Liver (tissue), 9 donors: ENCODE data around the gene GIT2. TPM values are rescaled to one million over a fixed set of nuclear protein-coding genes. Genes with fewer than 3 reads are reported as not detected.

Experiments used
- DNase-seq: peaks from one replicate; pipeline ENCODE4 v3.0.0-alpha.2; 2017; ENCODE audit warnings: low spot score
- H3K27ac ChIP-seq, 2 donors: one replicate each; pipeline ENCODE4 v1.7.0; 2013; ENCODE audit warnings: inconsistent platforms in 2 of 2, low read length in 2 of 2, control low read depth in 1 of 2, low read depth in 1 of 2, mild to moderate bottlenecking in 1 of 2
- H3K27me3 ChIP-seq, 4 donors: one replicate each; pipeline versions ENCODE4 v1.6.1 to v1.7.0; 2013; ENCODE audit warnings: low read length in 3 of 4, inconsistent platforms in 1 of 4, mild to moderate bottlenecking in 1 of 4, moderate library complexity in 1 of 4; ENCODE audit not compliant: control insufficient read depth in 4 of 4, insufficient read depth in 4 of 4
- H3K36me3 ChIP-seq, 4 donors: one replicate each; pipeline versions ENCODE4 v1.6.1 to v1.7.0; 2013; ENCODE audit warnings: low read length in 3 of 4, mild to moderate bottlenecking in 3 of 4, low read depth in 1 of 4, moderate library complexity in 1 of 4; ENCODE audit not compliant: control insufficient read depth in 4 of 4, insufficient read depth in 3 of 4
- H3K4me1 ChIP-seq, 4 donors: one replicate each; pipeline versions ENCODE4 v1.6.1 to v1.7.0; 2013; ENCODE audit warnings: low read length in 3 of 4, mild to moderate bottlenecking in 3 of 4, moderate library complexity in 1 of 4; ENCODE audit not compliant: control insufficient read depth in 4 of 4, insufficient read depth in 4 of 4
- H3K4me3 ChIP-seq, 3 donors: one replicate each; pipeline versions ENCODE4 v1.6.1 to v1.7.0; 2013; ENCODE audit warnings: low read length in 3 of 3, control low read depth in 1 of 3, low read depth in 1 of 3, mild to moderate bottlenecking in 1 of 3
- H3K9ac ChIP-seq, 2 donors: one replicate each; pipeline ENCODE4 v1.7.0; 2013; ENCODE audit warnings: low read length in 2 of 2, mild to moderate bottlenecking in 2 of 2, moderate library complexity in 2 of 2, control low read depth in 1 of 2, low read depth in 1 of 2
- H3K9me3 ChIP-seq, 4 donors: one replicate each; pipeline versions ENCODE4 v1.6.1 to v1.7.0; 2013; ENCODE audit warnings: low read length in 3 of 4; ENCODE audit not compliant: control insufficient read depth in 4 of 4
- EGR1 ChIP-seq, 2 donors: IDR thresholded peaks; 2 replicates each; pipeline ENCODE4 v1.6.1; 2016 to 2018; ENCODE audit warnings: antibody characterized with exemption in 2 of 2, low read depth in 2 of 2
- FOXA1 ChIP-seq: IDR thresholded peaks from 2 replicates; pipeline ENCODE4 v1.6.1; 2016; ENCODE audit warnings: antibody characterized with exemption
- FOXA2 ChIP-seq: IDR thresholded peaks from 2 replicates; pipeline ENCODE4 v1.6.1; 2016; ENCODE audit warnings: antibody characterized with exemption
- GABPA ChIP-seq, 2 donors: IDR thresholded peaks in 1 of 2; conservative IDR thresholded peaks in 1 of 2; 2 replicates each; pipeline ENCODE4 v1.6.1; 2016; ENCODE audit warnings: antibody characterized with exemption in 2 of 2, mild to moderate bottlenecking in 1 of 2, moderate library complexity in 1 of 2
- HNF4A ChIP-seq, 2 donors: conservative IDR thresholded peaks; 2 replicates each; pipeline ENCODE4 v1.6.1; 2016; ENCODE audit warnings: antibody characterized with exemption in 2 of 2, mild to moderate bottlenecking in 2 of 2
- HNF4G ChIP-seq: IDR thresholded peaks from 2 replicates; pipeline ENCODE4 v1.6.1; 2016; ENCODE audit warnings: antibody characterized with exemption
- JUND ChIP-seq, 2 donors: IDR thresholded peaks; 2 replicates each; pipeline ENCODE4 v1.6.1; 2016; ENCODE audit warnings: antibody characterized with exemption in 2 of 2
- RAD21 ChIP-seq, 2 donors: IDR thresholded peaks; 2 replicates each; pipeline ENCODE4 v1.6.1; 2016; ENCODE audit warnings: antibody characterized with exemption in 2 of 2, mild to moderate bottlenecking in 2 of 2
- RXRA ChIP-seq, 2 donors: IDR thresholded peaks; 2 replicates each; pipeline ENCODE4 v1.6.1; 2017 to 2018; ENCODE audit warnings: antibody characterized with exemption in 2 of 2, mild to moderate bottlenecking in 1 of 2
- SP1 ChIP-seq: IDR thresholded peaks from 2 replicates; pipeline ENCODE4 v1.6.1; 2018; ENCODE audit warnings: antibody characterized with exemption, mild to moderate bottlenecking
- TAF1 ChIP-seq: conservative IDR thresholded peaks from 2 replicates; pipeline ENCODE4 v1.6.1; 2016; ENCODE audit warnings: antibody characterized with exemption, mild to moderate bottlenecking
- YY1 ChIP-seq: IDR thresholded peaks from 2 replicates; pipeline ENCODE4 v1.6.1; 2016; ENCODE audit warnings: antibody characterized with exemption, mild to moderate bottlenecking
- WGBS: extraction: QIAGEN DNeasy Blood & Tissue Kit; methylation state at CpG from one replicate; pipeline ENCODE4 v1.1.7; 2013; 5-methylcytosine and 5-hydroxymethylcytosine counted together
- polyA plus RNA-seq, 2 donors: library from polyadenylated mRNA; stranded (reverse) in 1 of 2; unstranded in 1 of 2; fragments of 200-250 nt in 1 of 2; fragments of >200 nt in 1 of 2; fragmentation: Nextera tagmentation in 1 of 2; extraction: Ambion mirVana in 1 of 2; gene quantifications; one replicate each; pipeline versions ENCODE4 v1.2.1 to v1.2.3, GENCODE V29; 2013 to 2015
- total RNA-seq, 2 donors: library from RNA; depleted of rRNA; stranded (reverse); fragments of >200 nt; gene quantifications; one replicate each; pipeline ENCODE4 v1.2.3, GENCODE V29; 2014
- TF ChIP-seq, protein P1 (sequence below): IDR thresholded peaks from 2 replicates; pipeline ENCODE4 v1.6.1; 2016; ENCODE audit warnings: antibody characterized with exemption
- TF ChIP-seq, protein P2 (sequence below): IDR thresholded peaks from 2 replicates; pipeline ENCODE4 v1.6.1; 2016; ENCODE audit warnings: antibody characterized with exemption
- TF ChIP-seq, protein P3 (sequence below): IDR thresholded peaks from 2 replicates; pipeline ENCODE4 v1.6.1; 2016; ENCODE audit warnings: antibody characterized with exemption, mild to moderate bottlenecking
- TF ChIP-seq, protein P4 (sequence below): IDR thresholded peaks from 2 replicates; pipeline ENCODE4 v1.6.1; 2016; ENCODE audit warnings: antibody characterized with exemption
- TF ChIP-seq, protein P5 (sequence below): fragments of 150-350 bp; IDR thresholded peaks from 2 replicates; pipeline ENCODE4 v1.5.1; 2017; ENCODE audit warnings: improper control_type of control experiment, low read depth, low read length; ENCODE audit not compliant: missing input control
- donor health status: healthy.
- donor health status: healthy.
- donor health status: healthy.
- donor health status: healthy.
- donor health status: healthy.

Gene GIT2
- total and polyA plus RNA-seq, 4 donors: 6.7 to 30.4 (median 16.7) TPM

DNA sequence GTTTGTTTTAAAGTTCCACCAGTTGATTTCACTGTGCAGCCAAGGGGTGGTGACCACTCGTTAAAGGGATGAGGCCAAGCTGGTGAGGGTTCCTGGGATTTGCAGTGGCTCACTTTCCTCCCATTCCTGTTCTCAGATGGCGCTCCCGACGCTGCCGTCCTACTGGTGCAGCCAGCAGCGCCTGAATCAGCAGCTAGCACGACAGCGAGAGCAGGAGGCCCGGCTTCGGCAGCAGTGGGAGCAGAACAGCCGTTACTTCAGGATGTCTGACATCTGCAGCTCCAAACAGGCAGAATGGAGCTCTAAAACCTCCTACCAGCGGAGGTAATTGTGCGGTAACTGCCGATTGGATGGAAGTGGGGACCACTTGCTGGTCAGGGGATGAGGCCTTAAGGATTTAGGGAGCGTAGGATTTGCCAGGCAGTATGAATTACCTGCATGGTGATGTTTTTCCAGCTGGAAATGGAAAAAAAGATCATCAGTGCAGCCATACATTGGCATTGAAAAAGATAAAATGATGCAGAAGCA lies 93.2 kb downstream of the GIT2 start:
- no peak for DNase-seq
- TF ChIP-seq RXRA (IDR thresholded peaks at IDR 0.05): no peak
- TF ChIP-seq HNF4A (conservative IDR thresholded peaks at IDR 0.05): no peak
- no peak for TF ChIP-seq YY1
- no peak for TF ChIP-seq GABPA (IDR thresholded peaks at IDR 0.05 in 1 of 2, conservative IDR thresholded peaks at IDR 0.05 in 1 of 2)
- TF ChIP-seq TAF1: no peak
- no peak for TF ChIP-seq EGR1 (IDR thresholded peaks at IDR 0.05; ENCODE audit: low read depth in 2 of 2)
- TF ChIP-seq, protein P1, sequence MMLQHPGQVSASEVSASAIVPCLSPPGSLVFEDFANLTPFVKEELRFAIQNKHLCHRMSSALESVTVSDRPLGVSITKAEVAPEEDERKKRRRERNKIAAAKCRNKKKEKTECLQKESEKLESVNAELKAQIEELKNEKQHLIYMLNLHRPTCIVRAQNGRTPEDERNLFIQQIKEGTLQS: no peak
- no peak for TF ChIP-seq FOXA1
- no peak for TF ChIP-seq JUND (IDR thresholded peaks at IDR 0.05)
- TF ChIP-seq, protein P2, sequence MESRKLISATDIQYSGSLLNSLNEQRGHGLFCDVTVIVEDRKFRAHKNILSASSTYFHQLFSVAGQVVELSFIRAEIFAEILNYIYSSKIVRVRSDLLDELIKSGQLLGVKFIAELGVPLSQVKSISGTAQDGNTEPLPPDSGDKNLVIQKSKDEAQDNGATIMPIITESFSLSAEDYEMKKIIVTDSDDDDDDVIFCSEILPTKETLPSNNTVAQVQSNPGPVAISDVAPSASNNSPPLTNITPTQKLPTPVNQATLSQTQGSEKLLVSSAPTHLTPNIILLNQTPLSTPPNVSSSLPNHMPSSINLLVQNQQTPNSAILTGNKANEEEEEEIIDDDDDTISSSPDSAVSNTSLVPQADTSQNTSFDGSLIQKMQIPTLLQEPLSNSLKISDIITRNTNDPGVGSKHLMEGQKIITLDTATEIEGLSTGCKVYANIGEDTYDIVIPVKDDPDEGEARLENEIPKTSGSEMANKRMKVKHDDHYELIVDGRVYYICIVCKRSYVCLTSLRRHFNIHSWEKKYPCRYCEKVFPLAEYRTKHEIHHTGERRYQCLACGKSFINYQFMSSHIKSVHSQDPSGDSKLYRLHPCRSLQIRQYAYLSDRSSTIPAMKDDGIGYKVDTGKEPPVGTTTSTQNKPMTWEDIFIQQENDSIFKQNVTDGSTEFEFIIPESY: no peak
- no peak for TF ChIP-seq FOXA2
- TF ChIP-seq SP1: no peak
- H3K4me3 ChIP-seq: no peak overlapping the region
- no peaks in the 10 kb centered on the region for H3K27me3 ChIP-seq
- H3K9me3 ChIP-seq: no peaks in the 10 kb centered on the region
- peaks cover 16 to 48% (median 28%) of the 10 kb centered on the region in 4 donors for H3K36me3 ChIP-seq
- no peak overlapping the region for H3K9ac ChIP-seq
- peaks cover 1 to 16% (median 10%) of the 10 kb centered on the region in 4 donors for H3K4me1 ChIP-seq
- H3K27ac ChIP-seq: no peak overlapping the region
- 93% methylated on average over 15 of the region's 15 CpGs for WGBS

DNA sequence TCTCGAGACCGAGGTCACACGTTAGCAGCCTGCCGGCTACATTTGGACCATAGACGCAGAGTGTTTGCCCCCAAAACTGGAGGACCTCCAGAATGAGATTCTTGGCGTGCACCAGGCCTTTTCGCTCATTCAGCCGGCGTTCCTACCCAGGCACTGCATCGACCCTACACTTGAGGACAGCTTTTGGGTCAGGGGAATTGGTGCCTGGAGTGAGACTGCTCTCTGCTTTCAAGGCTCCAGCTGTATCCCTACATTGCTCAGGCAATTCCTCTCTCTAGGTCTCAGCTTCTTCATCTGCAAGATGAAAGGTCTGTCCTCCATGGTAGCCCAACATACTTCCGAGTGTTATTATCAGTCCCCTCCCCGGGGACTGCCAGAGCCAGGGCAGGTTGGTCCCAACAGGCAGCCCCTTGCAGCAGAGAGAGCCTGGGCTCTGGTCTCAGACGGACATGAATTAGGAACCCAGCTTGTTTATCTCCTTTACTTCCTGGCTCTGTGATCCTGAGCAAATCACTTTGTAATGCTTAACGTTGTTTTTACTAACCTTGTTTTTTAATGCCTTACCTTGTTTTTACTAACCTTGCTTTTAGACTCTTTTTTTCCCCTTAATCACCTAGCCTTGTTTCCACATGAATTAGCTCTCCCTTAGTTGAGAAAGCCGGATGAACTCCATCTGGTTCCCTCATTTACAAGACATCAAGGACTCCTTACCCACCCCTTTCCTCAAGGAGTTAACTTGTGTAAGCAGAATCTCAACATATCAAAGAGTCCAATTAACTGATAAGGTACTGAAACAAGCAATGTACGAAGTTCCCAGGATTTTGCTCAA lies 95.2 kb downstream of the GIT2 start:
- Histone ChIP-seq H3K4me1 (peaks cover 1 to 16% (median 10%) of the 10 kb centered on the region in 4 donors), H3K9me3 (no peaks in the 10 kb centered on the region), H3K9ac (peak overlapping the region; percentile 90), H3K27me3 (no peaks in the 10 kb centered on the region), H3K4me3 (peak overlapping the region; percentile 79 to 94 (median 91)), H3K27ac (no peak overlapping the region), H3K36me3 (peaks cover 9 to 29% (median 18%) of the 10 kb centered on the region in 4 donors)
- TF ChIP-seq HNF4G (no peak), GABPA (IDR thresholded peaks at IDR 0.05 in 1 of 2, conservative IDR thresholded peaks at IDR 0.05 in 1 of 2) (no peak), EGR1 (IDR thresholded peaks at IDR 0.05; ENCODE audit: low read depth in 2 of 2) (no peak), JUND (IDR thresholded peaks at IDR 0.05) (no peak), HNF4A (conservative IDR thresholded peaks at IDR 0.05) (no peak), SP1 (no peak), RXRA (IDR thresholded peaks at IDR 0.05) (no peak), RAD21 (IDR thresholded peaks at IDR 0.05) (no peak), YY1 (no peak), FOXA1 (no peak)
- TF ChIP-seq, protein P3, sequence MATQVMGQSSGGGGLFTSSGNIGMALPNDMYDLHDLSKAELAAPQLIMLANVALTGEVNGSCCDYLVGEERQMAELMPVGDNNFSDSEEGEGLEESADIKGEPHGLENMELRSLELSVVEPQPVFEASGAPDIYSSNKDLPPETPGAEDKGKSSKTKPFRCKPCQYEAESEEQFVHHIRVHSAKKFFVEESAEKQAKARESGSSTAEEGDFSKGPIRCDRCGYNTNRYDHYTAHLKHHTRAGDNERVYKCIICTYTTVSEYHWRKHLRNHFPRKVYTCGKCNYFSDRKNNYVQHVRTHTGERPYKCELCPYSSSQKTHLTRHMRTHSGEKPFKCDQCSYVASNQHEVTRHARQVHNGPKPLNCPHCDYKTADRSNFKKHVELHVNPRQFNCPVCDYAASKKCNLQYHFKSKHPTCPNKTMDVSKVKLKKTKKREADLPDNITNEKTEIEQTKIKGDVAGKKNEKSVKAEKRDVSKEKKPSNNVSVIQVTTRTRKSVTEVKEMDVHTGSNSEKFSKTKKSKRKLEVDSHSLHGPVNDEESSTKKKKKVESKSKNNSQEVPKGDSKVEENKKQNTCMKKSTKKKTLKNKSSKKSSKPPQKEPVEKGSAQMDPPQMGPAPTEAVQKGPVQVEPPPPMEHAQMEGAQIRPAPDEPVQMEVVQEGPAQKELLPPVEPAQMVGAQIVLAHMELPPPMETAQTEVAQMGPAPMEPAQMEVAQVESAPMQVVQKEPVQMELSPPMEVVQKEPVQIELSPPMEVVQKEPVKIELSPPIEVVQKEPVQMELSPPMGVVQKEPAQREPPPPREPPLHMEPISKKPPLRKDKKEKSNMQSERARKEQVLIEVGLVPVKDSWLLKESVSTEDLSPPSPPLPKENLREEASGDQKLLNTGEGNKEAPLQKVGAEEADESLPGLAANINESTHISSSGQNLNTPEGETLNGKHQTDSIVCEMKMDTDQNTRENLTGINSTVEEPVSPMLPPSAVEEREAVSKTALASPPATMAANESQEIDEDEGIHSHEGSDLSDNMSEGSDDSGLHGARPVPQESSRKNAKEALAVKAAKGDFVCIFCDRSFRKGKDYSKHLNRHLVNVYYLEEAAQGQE: no peak
- TF ChIP-seq, protein P1: no peak
- TF ChIP-seq, protein P4, sequence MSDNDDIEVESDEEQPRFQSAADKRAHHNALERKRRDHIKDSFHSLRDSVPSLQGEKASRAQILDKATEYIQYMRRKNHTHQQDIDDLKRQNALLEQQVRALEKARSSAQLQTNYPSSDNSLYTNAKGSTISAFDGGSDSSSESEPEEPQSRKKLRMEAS: no peak
- TF ChIP-seq, protein P2: no peak
- TF ChIP-seq, protein P5, sequence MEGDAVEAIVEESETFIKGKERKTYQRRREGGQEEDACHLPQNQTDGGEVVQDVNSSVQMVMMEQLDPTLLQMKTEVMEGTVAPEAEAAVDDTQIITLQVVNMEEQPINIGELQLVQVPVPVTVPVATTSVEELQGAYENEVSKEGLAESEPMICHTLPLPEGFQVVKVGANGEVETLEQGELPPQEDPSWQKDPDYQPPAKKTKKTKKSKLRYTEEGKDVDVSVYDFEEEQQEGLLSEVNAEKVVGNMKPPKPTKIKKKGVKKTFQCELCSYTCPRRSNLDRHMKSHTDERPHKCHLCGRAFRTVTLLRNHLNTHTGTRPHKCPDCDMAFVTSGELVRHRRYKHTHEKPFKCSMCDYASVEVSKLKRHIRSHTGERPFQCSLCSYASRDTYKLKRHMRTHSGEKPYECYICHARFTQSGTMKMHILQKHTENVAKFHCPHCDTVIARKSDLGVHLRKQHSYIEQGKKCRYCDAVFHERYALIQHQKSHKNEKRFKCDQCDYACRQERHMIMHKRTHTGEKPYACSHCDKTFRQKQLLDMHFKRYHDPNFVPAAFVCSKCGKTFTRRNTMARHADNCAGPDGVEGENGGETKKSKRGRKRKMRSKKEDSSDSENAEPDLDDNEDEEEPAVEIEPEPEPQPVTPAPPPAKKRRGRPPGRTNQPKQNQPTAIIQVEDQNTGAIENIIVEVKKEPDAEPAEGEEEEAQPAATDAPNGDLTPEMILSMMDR: no peak
- WGBS: 6% methylated on average over 16 of the region's 16 CpGs
- DNase-seq: no peak
